Common myeloid progenitor, CD34-positive (primary cell): ENCODE data around the gene PER1.
A peak's percentile ranks its signal among the peaks of the same experiment; 100 is the strongest.

Experiments
- CTCF ChIA-PET: fragments of 350-600 bp; sonication (Branson Sonifier 250); formaldehyde crosslinking; loops from one replicate; lab custom pipeline; 2021; ENCODE audit warnings: antibody characterized with exemption; lab: Charles Lee
- POLR2A ChIA-PET: fragments of 350-600 bp; sonication (Branson Sonifier 250); formaldehyde crosslinking; loops from one replicate; lab custom pipeline; 2021; ENCODE audit warnings: antibody characterized with exemption; lab: Charles Lee
- DNase-seq, 3 donors: peaks; one replicate each; pipeline versions ENCODE4 v3.0.0 to v3.0.0-alpha.2; 2013
- H3K27ac ChIP-seq, 2 experiments: 1 replicate in 1 of 2; 2 replicates in 1 of 2; pipeline ENCODE4 v1.7.0; 2013; ENCODE audit warnings: inconsistent platforms in 2 of 2, low read length in 2 of 2, mild to moderate bottlenecking in 2 of 2, low read depth in 1 of 2, moderate library complexity in 1 of 2; ENCODE audit not compliant: severe bottlenecking in 2 of 2, insufficient read depth in 1 of 2, poor library complexity in 1 of 2
- H3K27me3 ChIP-seq, 5 experiments: replicated peaks in 2 of 5; 1 replicate in 3 of 5; 2 replicates in 2 of 5; pipeline versions ENCODE4 v1.6.1 to v1.7.0; 2013; ENCODE audit warnings: low read length in 4 of 5, mild to moderate bottlenecking in 2 of 5, moderate library complexity in 2 of 5, inconsistent platforms in 1 of 5; ENCODE audit not compliant: insufficient read depth in 5 of 5, control insufficient read depth in 4 of 5
- H3K36me3 ChIP-seq, 4 experiments: 1 replicate in 2 of 4; 2 replicates in 2 of 4; pipeline versions ENCODE4 v1.6.1 to v1.7.0; 2013; ENCODE audit warnings: low read length in 3 of 4, control low read depth in 1 of 4, mild to moderate bottlenecking in 1 of 4; ENCODE audit not compliant: control insufficient read depth in 4 of 4, insufficient read depth in 4 of 4
- H3K4me1 ChIP-seq, 4 experiments: 1 replicate in 3 of 4; 2 replicates in 1 of 4; pipeline versions ENCODE4 v1.6.1 to v1.7.1; 2013; ENCODE audit warnings: low read length in 3 of 4, mild to moderate bottlenecking in 3 of 4, control low read depth in 1 of 4, inconsistent platforms in 1 of 4, moderate library complexity in 1 of 4; ENCODE audit not compliant: control insufficient read depth in 4 of 4, insufficient read depth in 4 of 4; ENCODE audit errors: control extremely low read depth in 1 of 4
- H3K4me3 ChIP-seq, 7 experiments: 1 replicate in 4 of 7; 2 replicates in 3 of 7; pipeline versions ENCODE4 v1.5.1 to v1.7.0; 2013; ENCODE audit warnings: mild to moderate bottlenecking in 7 of 7, low read length in 6 of 7, moderate library complexity in 6 of 7, inconsistent platforms in 2 of 7, low read depth in 2 of 7, control low read depth in 1 of 7; ENCODE audit not compliant: insufficient read depth in 4 of 7, control insufficient read depth in 1 of 7; ENCODE audit errors: extremely low read depth in 1 of 7
- H3K9me3 ChIP-seq, 5 experiments: 1 replicate in 4 of 5; 2 replicates in 1 of 5; pipeline versions ENCODE4 v1.6.1 to v1.7.1; 2013; ENCODE audit warnings: low read length in 4 of 5, mild to moderate bottlenecking in 2 of 5, inconsistent platforms in 1 of 5, low read depth in 1 of 5, moderate library complexity in 1 of 5; ENCODE audit not compliant: control insufficient read depth in 4 of 5, insufficient read depth in 2 of 5; ENCODE audit errors: control extremely low read depth in 1 of 5
- WGBS: methylation state at CpG from one replicate; pipeline ENCODE4 v1.1.5; 2013; ENCODE audit not compliant: insufficient coverage; 5-methylcytosine and 5-hydroxymethylcytosine counted together

Gene PER1

DNA sequence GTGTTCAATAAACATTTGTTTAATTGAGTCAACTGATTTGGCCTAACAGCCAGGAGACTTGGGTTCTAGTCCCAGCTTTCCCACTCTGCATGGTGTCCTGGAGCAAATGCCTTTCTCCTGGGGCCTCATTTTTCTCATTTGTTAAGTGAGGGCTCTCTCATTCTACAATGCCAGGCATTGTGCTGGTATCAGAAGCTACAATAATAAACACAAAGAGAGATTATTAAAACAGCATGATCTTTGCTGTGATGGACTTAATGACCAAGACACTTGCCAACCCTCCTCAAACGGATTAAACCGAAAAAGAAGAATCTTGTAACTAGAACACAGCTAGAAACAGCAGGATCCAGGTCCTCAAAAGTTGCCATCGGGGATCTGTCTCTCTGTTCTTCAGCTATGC, 15.3 kb upstream of the PER1 start:
- ChIA-PET POLR2A (interaction anchor here (0.5 to 0.6 kb wide), 2 partner anchors 74 to 236 kb away, joined by 3 to 5 read pairs; partner anchors contain the start of genes CNTROB and TRAPPC1), CTCF (interaction anchor here (0.6 to 1.1 kb wide), 2 partner anchors 12 to 17 kb away, joined by 3 read pairs; no protein-coding TSS in a partner anchor)
- 93% methylated on average over 2 of the region's 3 CpGs for WGBS
- no peaks in the 10 kb centered on the region for H3K36me3 ChIP-seq
- H3K9me3 ChIP-seq, result no peaks in the 10 kb centered on the region
- no peak for DNase-seq
- H3K27me3 ChIP-seq, result no peaks in the 10 kb centered on the region
- peaks cover 4 to 30% (median 23%) of the 10 kb centered on the region in 4 experiments for H3K4me1 ChIP-seq
- no peak overlapping the region for H3K27ac ChIP-seq
- H3K4me3 ChIP-seq, result no peak overlapping the region

DNA sequence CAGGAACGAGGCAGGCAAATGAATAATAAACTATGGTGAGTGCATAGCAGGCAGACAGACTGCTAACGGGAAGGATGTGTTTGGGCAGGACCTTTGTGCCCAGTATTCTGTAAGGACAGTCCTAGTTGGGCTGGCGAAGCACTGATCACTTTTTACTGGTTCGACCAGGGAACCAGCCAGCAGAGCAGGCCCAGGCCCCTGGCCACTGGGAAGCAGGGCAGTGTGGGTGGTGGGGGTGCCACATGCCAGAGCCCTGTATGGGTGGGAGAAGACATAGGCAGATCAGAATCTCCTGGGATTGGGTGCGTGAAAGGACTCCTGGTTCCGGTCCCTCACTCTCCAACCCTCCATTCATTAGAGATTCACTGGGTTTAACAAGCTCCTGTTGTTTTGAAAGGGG, 14.5 kb upstream of the PER1 start:
- no peak overlapping the region for H3K4me3 ChIP-seq
- peaks cover 4 to 31% (median 26%) of the 10 kb centered on the region in 4 experiments for H3K4me1 ChIP-seq
- ChIA-PET CTCF (interaction anchor here (0.6 to 1.1 kb wide), 2 partner anchors 13 to 35 kb away, joined by 3 read pairs; no protein-coding TSS in a partner anchor), POLR2A (no interaction called here)
- H3K36me3 ChIP-seq, result peaks cover 0 to under 1% (median under 1%) of the 10 kb centered on the region in 4 experiments
- no peaks in the 10 kb centered on the region for H3K9me3 ChIP-seq
- 100% methylated on average over 3 of the region's 6 CpGs for WGBS
- no peak overlapping the region for H3K27ac ChIP-seq
- no peak for DNase-seq
- no peaks in the 10 kb centered on the region for H3K27me3 ChIP-seq

DNA sequence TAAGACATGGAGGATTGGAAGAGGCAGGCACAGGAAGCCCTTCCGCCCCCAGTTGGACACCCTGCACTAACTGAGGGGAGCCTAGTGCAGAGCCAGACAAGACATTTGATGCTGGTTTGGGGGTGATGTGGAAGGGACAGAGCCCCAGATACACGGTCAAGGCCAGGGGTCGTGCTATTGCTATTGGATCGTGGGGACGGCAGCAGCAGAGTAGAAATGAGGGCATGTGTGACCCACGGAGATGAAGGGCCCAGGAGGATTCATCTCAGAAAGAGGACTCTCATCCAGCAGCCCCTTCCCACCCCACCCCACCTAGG, 12.6 kb upstream of the PER1 start:
- H3K9me3 ChIP-seq, result no peaks in the 10 kb centered on the region
- peaks cover 4 to 42% (median 36%) of the 10 kb centered on the region in 4 experiments for H3K4me1 ChIP-seq
- DNase-seq, result no peak
- H3K36me3 ChIP-seq, result peaks cover 0 to 18% (median 12%) of the 10 kb centered on the region in 4 experiments
- CTCF ChIA-PET, result interaction anchor here (1.9 to 19.3 kb wide), 2 partner anchors 8 to 23 kb away, joined by 5 to 292 read pairs; partner anchors contain the start of gene PER1
- WGBS, result 88% methylated on average over 1 of the region's 6 CpGs
- no peak overlapping the region for H3K27ac ChIP-seq
- no peaks in the 10 kb centered on the region for H3K27me3 ChIP-seq
- H3K4me3 ChIP-seq, result peak overlapping the region in 3 of 7 experiments; percentile 9 to 54 (median 30)
- POLR2A ChIA-PET, result interaction anchor here (1.0 to 5.0 kb wide), 3 partner anchors 8 to 21 kb away, joined by 3 to 44 read pairs (median 4); no protein-coding TSS in a partner anchor

DNA sequence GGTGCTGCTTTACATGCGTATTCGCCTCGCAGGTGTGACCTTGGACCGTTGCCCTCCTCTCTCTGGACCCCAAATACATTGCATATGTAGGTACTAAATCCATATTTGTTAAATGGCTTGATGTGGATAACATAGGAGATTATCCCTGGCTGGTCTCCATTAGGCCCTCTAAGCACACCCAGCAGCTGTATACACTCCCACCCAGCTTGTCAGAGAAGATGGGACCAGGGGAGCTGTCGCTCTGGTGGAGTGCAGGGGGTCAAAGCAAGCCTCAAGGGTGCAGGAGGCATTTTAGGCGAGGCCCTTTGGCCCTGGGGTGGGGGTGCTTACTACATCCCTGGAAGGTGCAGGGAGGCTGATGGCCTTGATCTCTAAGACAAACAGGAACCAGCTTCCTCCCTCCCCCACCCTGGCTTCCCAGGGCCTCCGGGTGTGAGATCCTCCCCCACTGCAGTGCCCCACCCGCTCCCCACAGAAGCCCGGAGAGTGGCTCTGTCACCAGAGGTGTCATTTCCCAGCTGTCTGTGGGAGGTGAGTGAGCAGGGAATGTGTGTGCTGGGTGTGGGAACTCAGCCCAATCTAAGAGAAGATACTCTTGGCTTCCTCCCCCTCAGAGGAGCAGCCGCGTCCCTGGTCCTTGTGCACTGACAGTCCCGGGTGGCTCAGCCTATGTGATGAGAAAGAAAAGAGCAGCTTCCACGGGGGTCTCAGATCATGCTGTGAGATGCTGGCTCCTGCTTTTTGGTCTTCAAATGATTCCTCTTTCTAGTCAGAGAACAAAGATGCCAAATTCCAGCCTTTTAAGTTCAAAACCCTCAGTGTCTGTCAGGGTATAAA, 12.0 kb upstream of the PER1 start:
- WGBS, result 13% methylated on average over 4 of the region's 13 CpGs
- ChIA-PET CTCF (interaction anchor here (1.9 to 19.3 kb wide), 2 partner anchors 9 to 23 kb away, joined by 5 to 292 read pairs; partner anchors contain the start of gene PER1), POLR2A (interaction anchor here (1.0 to 5.0 kb wide), 3 partner anchors 9 to 22 kb away, joined by 3 to 44 read pairs (median 4); no protein-coding TSS in a partner anchor)
- DNase-seq, result peak; percentile 39 to 71 (median 70)
- H3K36me3 ChIP-seq, result peaks cover 0 to 24% (median 18%) of the 10 kb centered on the region in 4 experiments
- no peaks in the 10 kb centered on the region for H3K27me3 ChIP-seq
- no peaks in the 10 kb centered on the region for H3K9me3 ChIP-seq
- H3K27ac ChIP-seq, result peak overlapping the region in 1 of 2 experiments; percentile 88
- peaks cover 4 to 42% (median 36%) of the 10 kb centered on the region in 4 experiments for H3K4me1 ChIP-seq
- H3K4me3 ChIP-seq, result peak overlapping the region in 5 of 7 experiments; percentile 9 to 96 (median 90)

DNA sequence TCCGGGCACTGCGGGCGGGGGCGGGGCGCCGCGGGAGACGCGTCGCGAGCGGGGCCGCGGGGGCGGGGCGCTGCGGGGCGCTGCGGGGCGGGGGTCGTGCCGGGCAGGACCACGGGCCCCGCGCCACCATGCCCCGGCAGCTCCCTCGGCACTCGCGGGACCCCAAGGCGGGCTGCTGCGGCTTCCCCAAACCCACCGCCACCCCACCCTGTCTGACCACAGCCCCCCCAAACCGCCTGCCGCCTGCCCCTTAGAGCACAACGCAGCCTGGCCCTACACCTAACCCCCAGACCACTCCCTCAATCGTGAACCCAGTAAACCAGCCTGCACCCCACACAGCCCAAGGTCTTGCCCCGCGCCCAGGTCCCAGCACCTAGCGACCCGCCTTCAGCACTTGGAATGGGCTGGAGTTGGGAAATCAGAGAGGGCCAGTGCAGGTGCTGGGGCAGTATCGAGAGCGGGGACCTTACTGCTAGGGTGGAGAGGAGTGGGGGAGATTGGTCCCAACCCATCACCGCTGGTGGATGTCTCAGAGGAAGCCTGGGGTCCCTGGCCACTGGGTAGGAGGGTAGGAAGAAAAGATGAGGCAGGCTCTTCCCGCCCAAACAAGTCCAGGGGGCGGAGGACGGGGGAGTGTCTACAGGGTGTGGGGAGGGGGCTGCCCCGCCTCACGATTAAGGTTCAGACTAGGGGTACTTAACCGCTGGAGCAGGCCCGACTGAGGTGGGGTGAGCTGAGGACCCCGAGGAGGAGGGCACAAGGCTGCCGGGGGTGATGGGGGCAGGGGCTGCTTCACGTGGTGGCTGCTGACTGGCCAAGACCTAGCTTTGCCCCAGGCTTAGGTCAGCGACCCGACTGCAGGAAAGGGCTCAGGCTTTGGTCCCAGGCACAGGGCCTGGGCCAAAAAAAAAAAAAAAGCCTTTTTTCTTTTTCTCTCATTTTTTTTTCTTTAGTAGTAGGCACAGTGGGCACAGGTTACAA, 11.1 kb upstream of the PER1 start:
- ChIA-PET CTCF (interaction anchor here (1.9 to 19.3 kb wide), 2 partner anchors 10 to 22 kb away, joined by 5 to 292 read pairs; partner anchors contain the start of gene PER1), POLR2A (interaction anchor here (0.7 to 5.0 kb wide), 3 partner anchors 10 to 83 kb away, joined by 3 to 44 read pairs (median 6); no protein-coding TSS in a partner anchor)
- Histone ChIP-seq H3K9me3 (no peaks in the 10 kb centered on the region), H3K27ac (peak overlapping the region in 1 of 2 experiments; percentile 88), H3K4me3 (peak overlapping the region; percentile 42 to 98 (median 90)), H3K36me3 (peaks cover 0 to 28% (median 18%) of the 10 kb centered on the region in 4 experiments), H3K27me3 (no peaks in the 10 kb centered on the region), H3K4me1 (peaks cover 4 to 47% (median 40%) of the 10 kb centered on the region in 4 experiments)
- 13% methylated on average over 47 of the region's 55 CpGs for WGBS
- no peak for DNase-seq

DNA sequence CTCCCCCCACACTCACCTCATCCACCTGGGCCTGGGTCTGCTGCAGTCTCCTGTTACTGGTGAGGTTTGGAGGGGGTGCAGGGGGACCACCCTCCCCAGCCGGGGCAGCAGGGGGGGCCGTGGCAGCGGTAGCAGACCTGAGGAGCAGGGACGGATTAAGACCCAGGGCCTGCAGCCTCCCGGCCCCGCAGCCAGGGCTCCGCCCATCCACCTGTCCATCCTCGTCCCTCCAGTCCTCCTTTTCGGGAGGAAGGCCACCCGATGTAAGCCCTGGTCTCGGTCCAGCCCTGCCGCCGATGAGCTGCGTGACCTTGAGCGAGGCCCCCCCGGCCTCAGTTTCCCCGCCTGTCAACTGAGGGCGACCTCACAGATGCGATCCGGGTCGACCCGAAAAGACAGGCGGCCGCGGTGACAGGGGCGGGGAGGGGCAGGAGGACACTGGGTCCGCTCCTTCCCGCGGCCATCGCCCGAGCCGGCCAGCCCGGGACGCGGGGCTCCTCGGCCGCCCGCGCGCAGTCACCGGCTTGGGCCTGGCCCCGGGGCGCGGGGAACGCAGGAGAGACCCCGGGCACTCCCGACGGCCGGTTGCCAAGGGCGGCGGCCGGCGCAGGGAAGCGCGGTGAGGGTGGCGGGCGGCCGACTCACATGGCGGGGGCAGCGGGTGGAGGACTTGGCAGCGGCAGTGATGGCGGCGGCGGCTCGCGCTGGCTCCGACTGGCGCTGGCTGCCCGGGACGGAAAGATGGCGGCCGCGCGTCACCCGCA, 10.2 kb upstream of the PER1 start, which contains the start of gene VAMP2:
Gene VAMP2 (minus strand): TSS at position 716 of the 764 bp plus-strand sequence. CDS start 69 bp downstream, at position 647.
- Histone ChIP-seq H3K36me3 (peaks cover 0 to 28% (median 18%) of the 10 kb centered on the region in 4 experiments), H3K4me1 (peaks cover 4 to 47% (median 40%) of the 10 kb centered on the region in 4 experiments), H3K9me3 (no peaks in the 10 kb centered on the region), H3K4me3 (peak within 1 kb of the TSS; percentile 74 to 98 (median 90)), H3K27me3 (no peaks in the 10 kb centered on the region), H3K27ac (peak within 1 kb of the TSS; percentile 72 to 88)
- DNase-seq, result peak; percentile 62 to 80 (median 73)
- 0% methylated on average over 73 of the region's 75 CpGs for WGBS
- ChIA-PET POLR2A (interaction anchor here (5.0 kb wide), 1 partner anchor 11 kb away, joined by 44 read pairs; no protein-coding TSS in a partner anchor), CTCF (interaction anchor here (2.2 to 19.3 kb wide), 2 partner anchors 21 to 43 kb away, joined by 12 to 292 read pairs; partner anchors contain the start of gene PER1)
